ENCODE data around the gene MAST2. TPM values are rescaled to one million over a fixed set of nuclear protein-coding genes. Genes with fewer than 3 reads are reported as not detected.
"Not testable (repeated sequence)": the region's sequence is repeated elsewhere in the genome, so short reads cannot be mapped to it uniquely, and the experiment has no call there.

MAST2 gene
- polyA plus RNA-seq, 1 donor, result 49.7 TPM

DNA sequence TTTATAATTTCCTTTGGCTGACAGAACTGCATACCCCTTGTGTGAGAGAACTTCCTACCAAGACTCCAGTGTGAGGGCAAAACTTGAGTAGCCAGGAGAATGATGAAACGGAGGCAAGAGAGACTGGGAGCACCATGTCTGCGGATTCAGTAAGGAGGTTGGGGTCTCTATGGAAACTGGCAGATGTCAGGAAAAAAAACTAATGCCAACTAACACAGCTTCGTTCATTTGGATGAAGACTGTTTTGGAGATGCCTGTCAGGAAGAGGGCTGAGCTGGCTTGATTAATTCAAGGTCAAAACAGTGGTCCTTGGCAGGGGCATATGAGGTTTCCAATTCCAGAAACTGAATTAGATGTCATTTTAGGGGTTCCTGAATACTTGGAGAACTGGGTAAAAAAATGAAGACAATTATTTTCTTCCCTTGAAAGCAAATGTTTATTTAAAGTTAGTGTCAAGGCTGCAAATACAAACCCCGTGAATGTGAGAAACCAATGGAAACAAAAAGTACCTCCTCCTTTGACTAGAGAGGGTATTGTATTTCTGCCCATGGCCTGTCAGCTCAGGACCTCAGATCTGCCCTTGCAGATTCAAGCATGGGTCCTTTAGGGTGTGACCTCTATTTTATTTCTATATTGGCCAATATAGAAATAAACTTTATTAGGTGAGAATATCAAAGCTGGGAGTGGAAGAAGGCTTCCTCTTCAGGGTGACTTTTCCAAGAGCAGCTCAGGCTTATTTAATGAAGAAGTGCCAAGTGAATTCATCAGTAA is 110.5 kb downstream of the MAST2 start:
- no peak overlapping the region for H3K4me3 ChIP-seq (ENCODE audit: low read length)
- no peaks in the 10 kb centered on the region for H3K36me3 ChIP-seq (ENCODE audit: control insufficient read depth, insufficient read depth, low read length)
- H3K4me1 ChIP-seq (ENCODE audit: control insufficient read depth, insufficient read depth, low read length), result no peaks in the 10 kb centered on the region
- no peaks in the 10 kb centered on the region for H3K27me3 ChIP-seq (ENCODE audit: control insufficient read depth, insufficient read depth, low read length)
- no peak overlapping the region for H3K27ac ChIP-seq (ENCODE audit: low read length)
- 79% methylated on average over 2 of the region's 4 CpGs for WGBS (ENCODE audit: insufficient coverage, low lambda C conversion rate)
- no peaks in the 10 kb centered on the region for H3K9me3 ChIP-seq (ENCODE audit: control insufficient read depth, low read depth, low read length)
- DNase-seq, result no peak

DNA sequence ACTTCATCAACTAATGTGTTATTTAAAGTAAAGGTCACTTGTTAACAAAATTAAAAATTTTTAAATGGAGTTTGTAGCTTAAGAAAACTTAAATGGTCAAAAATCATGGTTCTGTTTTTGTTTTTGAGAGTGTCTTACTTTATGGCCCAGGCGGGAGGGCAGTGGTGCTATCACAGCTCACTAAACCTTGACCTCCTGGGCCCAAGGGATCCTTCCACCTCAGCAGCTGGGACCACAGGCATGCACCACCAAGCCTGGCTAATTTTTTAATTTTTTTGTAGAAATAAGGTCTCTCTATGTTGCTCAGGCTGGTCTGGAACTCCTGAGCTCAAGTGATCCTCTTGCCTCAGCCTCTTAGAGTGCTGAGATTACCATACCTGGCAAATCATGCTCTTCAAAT is 111.4 kb downstream of the MAST2 start:
- Histone ChIP-seq H3K9me3 (ENCODE audit: control insufficient read depth, low read depth, low read length) (no peaks in the 10 kb centered on the region), H3K27me3 (ENCODE audit: control insufficient read depth, insufficient read depth, low read length) (no peaks in the 10 kb centered on the region), H3K4me1 (ENCODE audit: control insufficient read depth, insufficient read depth, low read length) (no peaks in the 10 kb centered on the region), H3K4me3 (ENCODE audit: low read length) (no peak overlapping the region), H3K36me3 (ENCODE audit: control insufficient read depth, insufficient read depth, low read length) (no peaks in the 10 kb centered on the region), H3K27ac (ENCODE audit: low read length) (no peak overlapping the region)
- DNase-seq, result no peak
- no CpG with 5 or more reads among the region's 1 CpG for WGBS (ENCODE audit: insufficient coverage, low lambda C conversion rate)

DNA sequence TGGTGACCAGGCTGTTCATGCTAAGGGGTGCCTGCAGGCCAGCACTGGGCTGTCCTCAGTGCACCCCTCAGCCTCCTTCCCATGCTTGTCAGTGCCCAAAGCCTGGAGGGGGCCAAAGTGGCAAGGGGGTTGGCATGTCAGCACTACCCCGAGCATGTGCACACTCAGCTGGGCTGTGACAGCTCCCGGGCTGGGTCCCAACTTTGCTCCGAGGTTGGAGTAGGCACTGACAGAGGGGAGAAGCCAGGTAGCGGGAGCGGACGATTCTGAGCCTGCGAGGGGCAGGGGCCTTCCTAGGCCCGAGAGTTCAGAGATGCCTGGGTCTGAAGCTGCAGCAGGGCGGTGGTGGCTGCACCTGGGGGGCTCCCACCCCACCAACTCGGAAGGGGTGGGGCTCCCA is 119.0 kb downstream of the MAST2 start:
- H3K27me3 ChIP-seq (ENCODE audit: control insufficient read depth, insufficient read depth, low read length), result no peaks in the 10 kb centered on the region
- no peak overlapping the region for H3K4me3 ChIP-seq (ENCODE audit: low read length)
- no CpG with 5 or more reads among the region's 10 CpGs for WGBS (ENCODE audit: insufficient coverage, low lambda C conversion rate)
- H3K9me3 ChIP-seq (ENCODE audit: control insufficient read depth, low read depth, low read length), result no peaks in the 10 kb centered on the region
- no peak for DNase-seq
- no peak overlapping the region for H3K27ac ChIP-seq (ENCODE audit: low read length)
- H3K36me3 ChIP-seq (ENCODE audit: control insufficient read depth, insufficient read depth, low read length), result no peaks in the 10 kb centered on the region
- no peaks in the 10 kb centered on the region for H3K4me1 ChIP-seq (ENCODE audit: control insufficient read depth, insufficient read depth, low read length)

DNA sequence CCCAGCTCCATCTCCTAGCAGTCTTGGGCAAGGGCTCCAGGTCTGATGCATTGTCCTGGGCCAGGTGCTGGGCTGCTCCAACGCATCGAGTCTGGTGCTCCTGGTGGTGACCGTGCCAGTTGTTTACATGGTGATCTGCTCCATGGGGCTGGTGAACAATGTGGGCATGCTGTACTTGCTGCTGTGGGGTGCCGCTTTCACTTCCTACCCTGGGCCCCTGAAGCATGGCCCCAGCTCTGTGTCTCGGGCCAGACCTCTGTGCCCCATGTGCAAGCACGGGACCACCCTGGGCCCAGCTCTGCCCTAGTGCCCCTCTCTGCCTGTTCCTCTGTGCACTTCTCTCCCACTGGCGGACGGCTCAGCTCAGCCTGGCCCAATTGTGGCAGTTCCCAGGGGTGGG is 119.4 kb downstream of the MAST2 start:
- H3K27me3 ChIP-seq (ENCODE audit: control insufficient read depth, insufficient read depth, low read length), result no peaks in the 10 kb centered on the region
- DNase-seq, result no peak
- H3K4me1 ChIP-seq (ENCODE audit: control insufficient read depth, insufficient read depth, low read length), result no peaks in the 10 kb centered on the region
- no peaks in the 10 kb centered on the region for H3K36me3 ChIP-seq (ENCODE audit: control insufficient read depth, insufficient read depth, low read length)
- no CpG with 5 or more reads among the region's 8 CpGs for WGBS (ENCODE audit: insufficient coverage, low lambda C conversion rate)
- H3K9me3 ChIP-seq (ENCODE audit: control insufficient read depth, low read depth, low read length), result no peaks in the 10 kb centered on the region
- no peak overlapping the region for H3K27ac ChIP-seq (ENCODE audit: low read length)
- no peak overlapping the region for H3K4me3 ChIP-seq (ENCODE audit: low read length)

DNA sequence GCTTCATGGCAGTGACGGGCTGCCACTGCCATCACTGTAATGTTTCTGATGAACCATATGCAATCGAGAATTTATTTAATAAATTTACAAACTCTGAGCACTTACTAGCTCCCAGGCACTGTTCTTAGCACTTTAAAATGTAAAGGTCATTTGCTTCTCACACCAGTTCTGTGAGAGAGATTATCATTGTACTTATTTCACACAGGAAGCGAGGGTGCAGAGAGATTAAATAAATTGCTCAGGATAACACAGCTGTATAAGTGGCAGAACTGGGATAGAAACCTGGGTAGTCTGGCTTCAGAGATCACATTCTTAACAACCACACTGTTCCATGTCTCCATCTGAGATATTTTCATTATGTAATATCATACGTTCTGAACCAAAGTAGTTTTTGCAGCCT is 119.9 kb downstream of the MAST2 start:
- Histone ChIP-seq H3K4me1 (ENCODE audit: control insufficient read depth, insufficient read depth, low read length) (no peaks in the 10 kb centered on the region), H3K27me3 (ENCODE audit: control insufficient read depth, insufficient read depth, low read length) (no peaks in the 10 kb centered on the region), H3K4me3 (ENCODE audit: low read length) (no peak overlapping the region), H3K36me3 (ENCODE audit: control insufficient read depth, insufficient read depth, low read length) (no peaks in the 10 kb centered on the region), H3K9me3 (ENCODE audit: control insufficient read depth, low read depth, low read length) (no peaks in the 10 kb centered on the region), H3K27ac (ENCODE audit: low read length) (no peak overlapping the region)
- no CpG with 5 or more reads among the region's 4 CpGs for WGBS (ENCODE audit: insufficient coverage, low lambda C conversion rate)
- no peak for DNase-seq

DNA sequence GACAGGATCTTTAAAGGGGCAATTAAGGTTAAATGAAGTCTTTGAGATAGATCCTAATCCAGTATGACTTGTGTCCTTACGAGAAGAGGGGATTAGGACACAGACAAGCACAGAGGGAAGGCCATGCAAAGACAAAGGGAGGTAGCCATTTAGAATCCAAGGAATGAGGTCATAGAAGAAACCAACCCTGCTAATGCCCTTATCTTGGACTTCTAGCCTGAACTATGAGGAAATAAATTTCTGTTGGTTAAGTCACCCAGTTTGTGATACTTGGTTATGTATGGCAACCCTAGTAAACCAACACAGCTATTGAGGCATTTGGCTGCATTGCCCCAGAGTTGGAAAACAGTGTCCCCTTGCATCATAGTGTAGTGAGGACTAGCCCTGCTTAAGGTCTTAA is 121.3 kb downstream of the MAST2 start:
- H3K9me3 ChIP-seq (ENCODE audit: control insufficient read depth, low read depth, low read length), result no peaks in the 10 kb centered on the region
- H3K27me3 ChIP-seq (ENCODE audit: control insufficient read depth, insufficient read depth, low read length), result no peaks in the 10 kb centered on the region
- H3K27ac ChIP-seq (ENCODE audit: low read length), result no peak overlapping the region
- DNase-seq, result peak; percentile 14 to 26
- no peak overlapping the region for H3K4me3 ChIP-seq (ENCODE audit: low read length)
- peaks cover 4% of the 10 kb centered on the region for H3K4me1 ChIP-seq (ENCODE audit: control insufficient read depth, insufficient read depth, low read length)
- no peaks in the 10 kb centered on the region for H3K36me3 ChIP-seq (ENCODE audit: control insufficient read depth, insufficient read depth, low read length)
- whole genome bisulfite sequencing (ENCODE audit: insufficient coverage, low lambda C conversion rate), result 100% methylated on average over 1 of the region's 1 CpG

DNA sequence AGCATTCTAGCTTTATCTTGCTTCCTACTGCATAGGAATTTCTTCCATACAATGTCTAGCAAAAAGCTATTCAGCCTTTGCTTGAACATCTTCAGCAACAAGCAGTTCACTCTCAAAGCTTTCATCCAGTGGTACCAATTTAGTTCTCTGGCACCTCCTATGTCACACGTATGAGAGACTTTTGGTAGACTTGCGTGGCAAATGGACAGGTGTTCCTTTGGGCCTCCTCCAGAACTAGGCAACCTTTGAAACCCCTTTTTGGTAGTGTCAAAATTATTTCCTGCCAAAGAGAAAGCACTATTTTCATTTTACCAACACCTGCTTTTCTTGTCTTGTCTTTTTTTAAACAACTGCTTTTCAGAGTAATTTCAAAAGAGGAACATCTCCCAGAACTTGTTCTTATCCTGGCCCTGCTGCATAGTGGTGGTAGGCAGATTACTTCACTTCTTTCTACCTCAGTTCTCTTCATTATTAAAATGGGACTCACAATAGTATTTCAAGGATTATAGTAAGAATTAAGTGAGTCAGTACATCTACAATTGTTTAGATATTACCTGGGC is 122.4 kb downstream of the MAST2 start:
- whole genome bisulfite sequencing (ENCODE audit: insufficient coverage, low lambda C conversion rate), result no CpG with 5 or more reads among the region's 2 CpGs
- Histone ChIP-seq H3K4me3 (ENCODE audit: low read length) (no peak overlapping the region), H3K27ac (ENCODE audit: low read length) (no peak overlapping the region), H3K9me3 (ENCODE audit: control insufficient read depth, low read depth, low read length) (no peaks in the 10 kb centered on the region), H3K4me1 (ENCODE audit: control insufficient read depth, insufficient read depth, low read length) (peaks cover 4% of the 10 kb centered on the region), H3K36me3 (ENCODE audit: control insufficient read depth, insufficient read depth, low read length) (no peaks in the 10 kb centered on the region), H3K27me3 (ENCODE audit: control insufficient read depth, insufficient read depth, low read length) (no peaks in the 10 kb centered on the region)
- no peak for DNase-seq

DNA sequence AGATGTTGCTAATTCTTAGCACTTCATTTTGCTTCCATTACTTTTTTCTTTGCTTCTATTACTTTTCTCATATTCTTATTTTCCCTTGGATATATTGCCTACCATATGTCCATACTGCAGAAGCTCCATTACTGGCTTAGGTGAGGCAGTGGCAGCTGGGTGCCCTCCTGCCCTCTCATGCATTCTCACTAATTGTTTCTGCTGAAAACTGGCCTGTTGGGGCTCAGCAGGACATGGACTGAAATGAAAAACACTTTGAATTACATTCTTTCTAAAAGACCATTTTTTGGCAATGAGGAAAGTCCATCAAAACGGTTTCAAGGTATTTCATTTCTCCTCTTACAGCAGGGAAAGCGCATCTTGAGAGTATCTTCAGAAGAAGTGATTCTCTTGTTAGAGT is 122.9 kb downstream of the MAST2 start:
- Histone ChIP-seq H3K27ac (ENCODE audit: low read length) (no peak overlapping the region), H3K4me3 (ENCODE audit: low read length) (no peak overlapping the region), H3K4me1 (ENCODE audit: control insufficient read depth, insufficient read depth, low read length) (peaks cover 4% of the 10 kb centered on the region), H3K36me3 (ENCODE audit: control insufficient read depth, insufficient read depth, low read length) (no peaks in the 10 kb centered on the region), H3K27me3 (ENCODE audit: control insufficient read depth, insufficient read depth, low read length) (no peaks in the 10 kb centered on the region), H3K9me3 (ENCODE audit: control insufficient read depth, low read depth, low read length) (no peaks in the 10 kb centered on the region)
- DNase-seq, result no peak
- no CpG with 5 or more reads among the region's 2 CpGs for WGBS (ENCODE audit: insufficient coverage, low lambda C conversion rate)

DNA sequence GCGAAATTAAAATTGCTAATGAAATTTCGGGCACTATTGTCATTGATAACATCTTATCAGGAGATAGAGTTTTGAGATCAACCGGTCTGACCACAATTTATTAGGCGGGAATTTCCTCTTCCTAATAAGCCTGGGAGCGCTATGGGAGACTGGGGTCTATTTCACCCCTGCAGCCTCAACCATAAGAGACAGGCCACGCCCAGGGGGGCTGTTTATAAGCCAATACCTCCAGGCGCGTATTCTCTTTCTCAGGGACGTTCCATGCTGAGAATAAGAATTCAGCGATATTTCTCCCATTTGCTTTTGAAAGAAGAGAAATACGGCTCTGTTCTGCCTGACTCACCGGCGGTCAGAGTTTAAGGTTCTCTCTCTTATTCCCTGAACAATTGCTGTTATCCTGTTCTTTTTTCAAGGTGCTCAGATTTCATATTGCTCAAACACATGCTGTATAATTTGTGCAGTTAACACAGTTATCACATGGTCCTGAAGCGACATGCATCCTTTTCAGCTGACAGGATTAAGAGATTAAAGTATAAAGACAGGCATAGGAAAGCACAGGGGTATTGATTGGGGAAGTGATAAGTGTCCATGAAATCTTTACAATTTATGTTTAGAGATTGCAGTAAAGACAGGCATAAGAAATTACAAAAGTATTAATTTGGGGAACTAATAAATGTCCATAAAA is 124.0 kb downstream of the MAST2 start:
- not testable (repeated sequence) for H3K27ac ChIP-seq (ENCODE audit: low read length); H3K4me1 ChIP-seq (ENCODE audit: control insufficient read depth, insufficient read depth, low read length); H3K36me3 ChIP-seq (ENCODE audit: control insufficient read depth, insufficient read depth, low read length); H3K27me3 ChIP-seq (ENCODE audit: control insufficient read depth, insufficient read depth, low read length); H3K9me3 ChIP-seq (ENCODE audit: control insufficient read depth, low read depth, low read length); DNase-seq; H3K4me3 ChIP-seq (ENCODE audit: low read length)
- 80% methylated on average over 1 of the region's 14 CpGs for WGBS (ENCODE audit: insufficient coverage, low lambda C conversion rate)

GRCh38 chr1:45928486-45929205 is 125.2 kb downstream of the MAST2 start:
- no peaks in the 10 kb centered on the region for H3K9me3 ChIP-seq (ENCODE audit: control insufficient read depth, low read depth, low read length)
- no peaks in the 10 kb centered on the region for H3K27me3 ChIP-seq (ENCODE audit: control insufficient read depth, insufficient read depth, low read length)
- WGBS (ENCODE audit: insufficient coverage, low lambda C conversion rate), result 100% methylated on average over 1 of the region's 3 CpGs
- H3K4me1 ChIP-seq (ENCODE audit: control insufficient read depth, insufficient read depth, low read length), result peaks cover 4% of the 10 kb centered on the region
- no peak overlapping the region for H3K4me3 ChIP-seq (ENCODE audit: low read length)
- no peaks in the 10 kb centered on the region for H3K36me3 ChIP-seq (ENCODE audit: control insufficient read depth, insufficient read depth, low read length)
- H3K27ac ChIP-seq (ENCODE audit: low read length), result peak overlapping the region; percentile 21
- no peak for DNase-seq

Data from large intestine (tissue), 3 donors.